ENCODE results near the gene RRP7A.
"Not testable (repeated sequence)": the region's sequence is repeated elsewhere in the genome, so short reads cannot be mapped to it uniquely, and the experiment has no call there.

Gene RRP7A

GRCh38 chr22:42536166-42536565 lies 16.6 kb upstream of the RRP7A start:
- H3K4me3 ChIP-seq (replicated peaks; ENCODE audit: low read depth, low read length), result no peak overlapping the region
- no peak for DNase-seq (ENCODE audit: extremely low read depth, insufficient read length)
- TF ChIP-seq, protein P1, sequence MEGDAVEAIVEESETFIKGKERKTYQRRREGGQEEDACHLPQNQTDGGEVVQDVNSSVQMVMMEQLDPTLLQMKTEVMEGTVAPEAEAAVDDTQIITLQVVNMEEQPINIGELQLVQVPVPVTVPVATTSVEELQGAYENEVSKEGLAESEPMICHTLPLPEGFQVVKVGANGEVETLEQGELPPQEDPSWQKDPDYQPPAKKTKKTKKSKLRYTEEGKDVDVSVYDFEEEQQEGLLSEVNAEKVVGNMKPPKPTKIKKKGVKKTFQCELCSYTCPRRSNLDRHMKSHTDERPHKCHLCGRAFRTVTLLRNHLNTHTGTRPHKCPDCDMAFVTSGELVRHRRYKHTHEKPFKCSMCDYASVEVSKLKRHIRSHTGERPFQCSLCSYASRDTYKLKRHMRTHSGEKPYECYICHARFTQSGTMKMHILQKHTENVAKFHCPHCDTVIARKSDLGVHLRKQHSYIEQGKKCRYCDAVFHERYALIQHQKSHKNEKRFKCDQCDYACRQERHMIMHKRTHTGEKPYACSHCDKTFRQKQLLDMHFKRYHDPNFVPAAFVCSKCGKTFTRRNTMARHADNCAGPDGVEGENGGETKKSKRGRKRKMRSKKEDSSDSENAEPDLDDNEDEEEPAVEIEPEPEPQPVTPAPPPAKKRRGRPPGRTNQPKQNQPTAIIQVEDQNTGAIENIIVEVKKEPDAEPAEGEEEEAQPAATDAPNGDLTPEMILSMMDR (IDR thresholded peaks at IDR 0.05; ENCODE audit: insufficient read depth, low read length, poor library complexity, severe bottlenecking), result no peak
- H3K36me3 ChIP-seq (ENCODE audit: control insufficient read depth, insufficient read depth, low read length), result no peaks in the 10 kb centered on the region
- no peaks in the 10 kb centered on the region for H3K27me3 ChIP-seq (replicated peaks; ENCODE audit: control insufficient read depth, insufficient read depth, low read length)

DNA sequence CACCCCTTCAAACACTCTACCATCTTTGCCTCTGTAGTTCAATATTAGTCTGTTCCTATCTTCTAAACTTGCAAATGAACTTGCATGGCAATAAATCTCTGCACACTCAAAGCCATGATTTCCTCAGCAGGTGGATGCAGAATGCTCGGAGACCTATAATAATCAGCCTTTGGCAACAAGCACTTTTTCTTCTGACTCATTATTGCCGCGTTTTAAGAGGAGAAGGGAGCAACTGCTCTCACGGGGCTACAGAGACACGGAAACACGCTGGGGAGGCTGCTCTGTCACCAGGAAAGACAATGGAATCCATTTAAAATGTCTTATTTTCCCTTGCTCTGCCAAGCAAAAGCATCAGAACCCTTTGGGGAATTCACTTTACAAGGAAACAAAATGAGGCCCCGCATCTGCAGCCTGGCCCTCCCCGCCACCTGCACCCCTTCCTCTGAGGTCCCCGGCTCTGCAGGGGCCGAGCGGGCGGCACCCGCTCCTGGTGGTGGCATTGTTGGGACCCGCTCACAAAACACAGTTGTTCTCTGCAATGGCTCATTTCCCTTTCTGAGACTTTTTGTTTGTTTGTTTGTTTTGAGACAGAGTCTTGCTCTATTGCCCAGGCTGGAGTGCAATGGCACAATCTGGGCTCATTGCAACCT lies 15.6 kb upstream of the RRP7A start:
- H3K4me3 ChIP-seq (replicated peaks; ENCODE audit: low read depth, low read length); H3K36me3 ChIP-seq (ENCODE audit: control insufficient read depth, insufficient read depth, low read length); DNase-seq (ENCODE audit: extremely low read depth, insufficient read length); H3K27me3 ChIP-seq (replicated peaks; ENCODE audit: control insufficient read depth, insufficient read depth, low read length): not testable (repeated sequence)

- DNase-seq (ENCODE audit: extremely low read depth, insufficient read length), result no peak
- no peaks in the 10 kb centered on the region for H3K36me3 ChIP-seq (ENCODE audit: control insufficient read depth, insufficient read depth, low read length)
- H3K4me3 ChIP-seq (replicated peaks; ENCODE audit: low read depth, low read length), result peak overlapping the region; percentile 46
- H3K27me3 ChIP-seq (replicated peaks; ENCODE audit: control insufficient read depth, insufficient read depth, low read length), result no peaks in the 10 kb centered on the region
- TF ChIP-seq, protein P1 (IDR thresholded peaks at IDR 0.05; ENCODE audit: insufficient read depth, low read length, poor library complexity, severe bottlenecking), result no peak
These were observed 14.0 kb upstream of the RRP7A start for GRCh38 chr22:42533638-42533977.

DNA sequence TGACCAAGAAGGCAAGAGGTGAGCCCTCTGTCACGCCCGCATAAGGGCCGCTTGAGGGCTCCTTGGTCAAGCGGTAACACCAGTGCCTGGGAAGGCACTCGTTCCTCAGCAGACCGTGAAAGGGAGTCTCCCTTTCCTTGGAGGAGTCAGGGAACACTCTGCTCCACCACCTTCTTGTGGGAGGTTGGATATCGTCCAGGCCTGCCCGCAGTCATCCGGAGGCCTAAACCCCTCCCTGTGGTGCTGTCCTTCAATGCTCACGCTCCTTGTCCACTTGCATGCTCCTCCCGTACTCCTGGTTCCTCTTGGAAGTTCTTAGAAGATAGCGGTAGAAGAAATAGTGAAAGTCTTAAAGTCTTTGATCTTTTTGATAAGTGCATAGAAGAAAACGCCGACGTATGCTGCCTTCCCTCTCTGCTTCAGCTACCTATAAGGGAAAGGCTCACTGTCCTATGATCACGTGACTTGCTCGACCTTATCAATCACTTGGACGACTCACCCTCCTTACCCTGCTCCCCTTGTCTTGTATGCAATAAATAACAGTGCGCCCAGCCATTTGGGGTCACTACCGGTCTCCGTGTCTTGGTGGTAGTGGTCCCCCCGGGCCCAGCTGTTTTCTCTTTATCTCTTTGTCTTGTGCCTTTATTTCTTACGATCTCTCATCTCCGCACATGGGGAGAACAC lies 11.9 kb upstream of the RRP7A start:
- not testable (repeated sequence) for H3K4me3 ChIP-seq (replicated peaks; ENCODE audit: low read depth, low read length)

GRCh38 chr22:42529435-42529834 lies 9.8 kb upstream of the RRP7A start:
- H3K27me3 ChIP-seq (replicated peaks; ENCODE audit: control insufficient read depth, insufficient read depth, low read length); H3K36me3 ChIP-seq (ENCODE audit: control insufficient read depth, insufficient read depth, low read length); DNase-seq (ENCODE audit: extremely low read depth, insufficient read length); H3K4me3 ChIP-seq (replicated peaks; ENCODE audit: low read depth, low read length): not testable (repeated sequence)

More for the DNA sequence above, 11.9 kb upstream of the RRP7A start:
- DNase-seq (ENCODE audit: extremely low read depth, insufficient read length); H3K27me3 ChIP-seq (replicated peaks; ENCODE audit: control insufficient read depth, insufficient read depth, low read length); H3K36me3 ChIP-seq (ENCODE audit: control insufficient read depth, insufficient read depth, low read length): not testable (repeated sequence)

- Histone ChIP-seq H3K4me3 (replicated peaks; ENCODE audit: low read depth, low read length) (no peak overlapping the region), H3K27me3 (replicated peaks; ENCODE audit: control insufficient read depth, insufficient read depth, low read length) (no peaks in the 10 kb centered on the region), H3K36me3 (ENCODE audit: control insufficient read depth, insufficient read depth, low read length) (no peaks in the 10 kb centered on the region)
- TF ChIP-seq, protein P1 (IDR thresholded peaks at IDR 0.05; ENCODE audit: insufficient read depth, low read length, poor library complexity, severe bottlenecking), result no peak
- no peak for DNase-seq (ENCODE audit: extremely low read depth, insufficient read length)
These were observed 9.2 kb upstream of the RRP7A start for GRCh38 chr22:42528591-42529307.

DNA sequence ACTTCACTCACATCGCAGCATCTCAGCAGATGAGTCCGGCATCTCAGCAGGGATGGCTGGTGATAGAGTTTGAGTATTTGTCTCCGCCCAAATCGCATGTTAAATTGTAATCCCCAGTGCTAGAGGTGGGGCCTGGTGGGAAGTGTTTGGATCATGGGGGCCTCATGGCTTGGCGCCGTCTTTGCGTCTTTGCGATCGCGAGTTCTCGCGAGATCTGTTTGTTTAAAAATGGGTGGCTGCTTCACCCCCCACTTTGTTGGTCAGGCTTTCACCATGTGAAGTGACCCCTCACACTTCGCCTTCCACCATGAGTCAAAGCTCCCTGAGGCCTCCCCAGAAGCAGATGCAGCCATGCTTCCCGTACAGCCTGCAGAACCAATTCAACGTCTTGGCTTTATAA lies 3.0 kb upstream of the RRP7A start:
- no peak for DNase-seq (ENCODE audit: extremely low read depth, insufficient read length)
- Histone ChIP-seq H3K4me3 (replicated peaks; ENCODE audit: low read depth, low read length) (no peak overlapping the region), H3K36me3 (ENCODE audit: control insufficient read depth, insufficient read depth, low read length) (peaks cover 2% of the 10 kb centered on the region), H3K27me3 (replicated peaks; ENCODE audit: control insufficient read depth, insufficient read depth, low read length) (no peaks in the 10 kb centered on the region)
- TF ChIP-seq, protein P1 (IDR thresholded peaks at IDR 0.05; ENCODE audit: insufficient read depth, low read length, poor library complexity, severe bottlenecking), result no peak
